PFSK-1 (cell line): Measurements from ENCODE around the gene CALML6.

Experiments
- FOXP2 ChIP-seq: optimal IDR thresholded peaks from 2 replicates; pipeline ENCODE3; 2011; ENCODE audit warnings: borderline replicate concordance, control low read depth, inconsistent platforms; ENCODE audit not compliant: insufficient read depth; ENCODE audit errors: extremely low read length, extremely low read depth
- POLR2AphosphoS5 ChIP-seq: IDR thresholded peaks from 2 replicates; pipeline ENCODE4 v1.6.1; 2012; ENCODE audit warnings: low read depth, mild to moderate bottlenecking, control low read depth, low read length, moderate library complexity
- REST ChIP-seq, 2 experiments: IDR thresholded peaks; 2 replicates each; pipeline versions ENCODE4 v1.6.1 to v1.8.0; 2011 to 2012; ENCODE audit warnings: low read depth in 2 of 2, low read length in 2 of 2, control low read depth in 1 of 2, inconsistent platforms in 1 of 2, mild to moderate bottlenecking in 1 of 2, moderate library complexity in 1 of 2; ENCODE audit not compliant: insufficient read depth in 1 of 2
- SIN3A ChIP-seq: IDR thresholded peaks from 2 replicates; pipeline ENCODE4 v1.6.1; 2012; ENCODE audit warnings: mild to moderate bottlenecking, low read length, moderate library complexity, borderline replicate concordance; ENCODE audit not compliant: insufficient read depth
- TAF1 ChIP-seq: IDR thresholded peaks from 2 replicates; pipeline ENCODE4 v1.6.1; 2012; ENCODE audit warnings: low read length, control low read depth, borderline replicate concordance; ENCODE audit not compliant: insufficient read depth

The CALML6 gene

DNA sequence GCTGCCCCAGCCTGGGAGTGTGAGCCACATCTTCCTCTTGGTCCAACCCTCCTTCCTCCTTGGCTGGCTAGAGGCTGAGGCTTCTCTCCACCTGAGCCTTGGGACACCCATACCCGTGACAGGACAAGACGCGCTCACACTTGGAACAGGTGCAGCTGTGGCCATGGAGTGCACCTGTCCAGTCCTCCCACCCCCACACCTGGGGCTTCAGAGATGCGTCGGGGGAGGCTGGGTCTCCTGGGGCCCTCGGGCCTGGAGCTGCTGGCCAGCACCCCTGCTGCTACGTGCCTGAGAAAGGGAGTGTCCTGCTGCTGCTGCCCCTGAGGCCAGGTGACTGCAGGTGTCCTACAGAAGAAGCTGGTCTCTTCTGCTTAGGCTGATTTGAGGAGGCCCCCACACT is 41.0 kb downstream of the CALML6 start:
- TF ChIP-seq FOXP2 (no peak), TAF1 (no peak), SIN3A (no peak), POLR2AphosphoS5 (no peak), REST (IDR thresholded peaks at IDR 0.05; ENCODE audit: insufficient read depth in 1 of 2, low read depth in 2 of 2, low read length in 2 of 2) (no peak)

DNA sequence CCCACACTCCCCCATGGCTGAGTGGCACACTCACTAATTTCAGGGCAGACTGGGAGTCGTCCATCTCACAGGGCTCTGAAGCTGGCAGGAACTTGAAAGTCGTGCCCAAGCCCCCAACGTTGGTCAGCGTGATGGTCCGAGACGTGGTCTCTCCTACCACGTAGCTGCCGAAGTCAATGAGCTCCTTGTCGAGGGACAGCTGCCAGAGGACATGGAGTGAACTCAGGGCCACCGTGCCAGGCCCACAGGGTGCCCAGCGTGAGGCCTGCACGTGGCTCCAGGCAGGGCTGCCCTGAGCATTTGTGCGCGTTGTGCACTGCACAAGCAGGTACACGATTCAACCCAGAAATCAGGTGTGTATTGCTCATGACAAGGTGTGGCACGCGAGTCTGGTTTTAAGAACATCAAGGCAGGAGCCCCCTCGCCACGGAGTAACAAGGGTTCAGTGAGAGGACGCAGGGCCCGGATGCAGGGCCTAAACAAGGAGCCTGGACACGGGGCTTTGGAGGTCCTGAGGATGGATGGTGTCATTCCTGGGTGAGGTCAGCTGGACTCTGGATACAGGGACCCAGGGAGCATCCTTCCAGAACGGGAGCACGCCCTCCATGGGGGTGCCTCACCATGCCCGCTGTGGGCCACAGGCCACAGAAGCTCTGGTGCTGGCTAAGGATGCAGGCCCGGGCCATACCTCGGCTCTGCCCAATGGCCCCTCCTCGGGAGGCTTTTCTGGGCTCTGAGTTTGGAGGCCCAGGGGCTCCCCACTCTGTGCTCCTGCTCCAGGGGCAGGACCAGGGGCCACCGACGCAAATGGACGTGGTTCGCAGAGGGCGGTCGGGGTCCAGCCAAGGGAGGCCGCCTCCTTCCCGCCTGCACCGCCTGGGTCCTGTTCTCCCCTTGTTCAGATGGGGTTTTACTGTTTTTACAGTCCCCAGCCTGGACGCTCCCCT is 41.8 kb downstream of the CALML6 start:
- no peak for TF ChIP-seq SIN3A
- TF ChIP-seq POLR2AphosphoS5: no peak
- TF ChIP-seq REST (IDR thresholded peaks at IDR 0.05; ENCODE audit: insufficient read depth in 1 of 2, low read depth in 2 of 2, low read length in 2 of 2): no peak
- no peak for TF ChIP-seq FOXP2
- no peak for TF ChIP-seq TAF1

DNA sequence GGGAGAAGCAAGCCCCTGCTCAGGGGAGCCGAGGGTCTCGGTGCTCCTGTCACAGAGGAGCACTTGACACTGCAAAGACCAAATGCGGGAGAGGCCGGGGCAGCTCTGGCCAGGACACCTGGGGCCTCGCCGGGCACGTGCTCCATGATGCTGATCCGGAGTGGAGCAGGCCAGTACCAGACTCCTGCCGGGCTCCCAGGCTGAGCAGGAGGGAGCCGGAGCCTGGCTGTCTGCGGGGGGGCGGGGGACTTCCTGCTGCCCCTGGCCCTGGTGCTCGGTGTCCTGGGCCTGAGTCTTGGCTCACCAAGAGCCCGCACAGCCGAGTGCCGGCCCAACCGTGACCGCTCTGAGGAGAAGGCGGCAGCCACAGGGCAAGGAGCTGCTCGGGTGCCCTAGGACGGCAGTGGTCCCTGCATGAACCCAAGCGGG is 42.5 kb downstream of the CALML6 start:
- TF ChIP-seq SIN3A (no peak), POLR2AphosphoS5 (no peak), TAF1 (no peak), FOXP2 (no peak), REST (IDR thresholded peaks at IDR 0.05; ENCODE audit: insufficient read depth in 1 of 2, low read depth in 2 of 2, low read length in 2 of 2) (no peak)

GRCh38 chr1:1958071-1958541 is 43.0 kb downstream of the CALML6 start:
- no peak for TF ChIP-seq REST (IDR thresholded peaks at IDR 0.05; ENCODE audit: insufficient read depth in 1 of 2, low read depth in 2 of 2, low read length in 2 of 2)

GRCh38 chr1:1959459-1959839 is 44.4 kb downstream of the CALML6 start:
- no peak for TF ChIP-seq SIN3A
- no peak for TF ChIP-seq POLR2AphosphoS5
- no peak for TF ChIP-seq TAF1
- TF ChIP-seq FOXP2: no peak
- no peak for TF ChIP-seq REST (IDR thresholded peaks at IDR 0.05; ENCODE audit: insufficient read depth in 1 of 2, low read depth in 2 of 2, low read length in 2 of 2)
